Bronchial epithelial cell (primary cell): ENCODE data around the gene FOXB1. TPM values are rescaled to one million over a fixed set of nuclear protein-coding genes. Genes with fewer than 3 reads are reported as not detected.

Experiments
- DNase-seq: peaks from one replicate; pipeline ENCODE4 v3.0.0-alpha.2; 2010; ENCODE audit warnings: low read depth
- FAIRE-seq: peaks from 2 replicates; lab custom pipeline; 2011; peaks lifted over from hg19 to GRCh38; lab: Jason Lieb, UNC
- H3K27me3 ChIP-seq: 2 replicates; pipeline ENCODE4 v1.5.1; 2011; ENCODE audit warnings: low read length; ENCODE audit not compliant: control insufficient read depth, insufficient read depth
- H3K36me3 ChIP-seq: 2 replicates; pipeline ENCODE4 v1.5.1; 2011; ENCODE audit warnings: low read length; ENCODE audit not compliant: control insufficient read depth, insufficient read depth
- H3K4me3 ChIP-seq: 2 replicates; pipeline ENCODE4 v1.5.1; 2011; ENCODE audit warnings: mild to moderate bottlenecking, low read depth, low read length, control low read depth
- total RNA-seq: library from RNA; depleted of rRNA; stranded (reverse); fragments of >200 nt; gene quantifications from 2 replicates; pipeline ENCODE4 v1.2.1, GENCODE V29; 2014
- TF ChIP-seq, protein P1 (sequence below): IDR thresholded peaks from 2 replicates; pipeline ENCODE4 v1.5.1; 2011; ENCODE audit warnings: mild to moderate bottlenecking, moderate library complexity, low read length, control low read depth, inconsistent platforms; ENCODE audit not compliant: insufficient read depth, severe bottlenecking

FOXB1 gene
- total RNA-seq = not detected in 2 replicates

- Histone ChIP-seq H3K27me3 (peaks cover 80% of the 10 kb centered on the region), H3K36me3 (no peaks in the 10 kb centered on the region), H3K4me3 (no peak within 1 kb of the TSS)
- DNase-seq (no peak), FAIRE-seq (no peak)
- TF ChIP-seq, protein P1, sequence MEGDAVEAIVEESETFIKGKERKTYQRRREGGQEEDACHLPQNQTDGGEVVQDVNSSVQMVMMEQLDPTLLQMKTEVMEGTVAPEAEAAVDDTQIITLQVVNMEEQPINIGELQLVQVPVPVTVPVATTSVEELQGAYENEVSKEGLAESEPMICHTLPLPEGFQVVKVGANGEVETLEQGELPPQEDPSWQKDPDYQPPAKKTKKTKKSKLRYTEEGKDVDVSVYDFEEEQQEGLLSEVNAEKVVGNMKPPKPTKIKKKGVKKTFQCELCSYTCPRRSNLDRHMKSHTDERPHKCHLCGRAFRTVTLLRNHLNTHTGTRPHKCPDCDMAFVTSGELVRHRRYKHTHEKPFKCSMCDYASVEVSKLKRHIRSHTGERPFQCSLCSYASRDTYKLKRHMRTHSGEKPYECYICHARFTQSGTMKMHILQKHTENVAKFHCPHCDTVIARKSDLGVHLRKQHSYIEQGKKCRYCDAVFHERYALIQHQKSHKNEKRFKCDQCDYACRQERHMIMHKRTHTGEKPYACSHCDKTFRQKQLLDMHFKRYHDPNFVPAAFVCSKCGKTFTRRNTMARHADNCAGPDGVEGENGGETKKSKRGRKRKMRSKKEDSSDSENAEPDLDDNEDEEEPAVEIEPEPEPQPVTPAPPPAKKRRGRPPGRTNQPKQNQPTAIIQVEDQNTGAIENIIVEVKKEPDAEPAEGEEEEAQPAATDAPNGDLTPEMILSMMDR = no peak
These were observed at the start of gene FOXB1 for GRCh38 chr15:60004009-60004845. Gene FOXB1 (plus strand): TSS chr15:60004311. CDS start chr15:60004964, 653 bp downstream.

DNA sequence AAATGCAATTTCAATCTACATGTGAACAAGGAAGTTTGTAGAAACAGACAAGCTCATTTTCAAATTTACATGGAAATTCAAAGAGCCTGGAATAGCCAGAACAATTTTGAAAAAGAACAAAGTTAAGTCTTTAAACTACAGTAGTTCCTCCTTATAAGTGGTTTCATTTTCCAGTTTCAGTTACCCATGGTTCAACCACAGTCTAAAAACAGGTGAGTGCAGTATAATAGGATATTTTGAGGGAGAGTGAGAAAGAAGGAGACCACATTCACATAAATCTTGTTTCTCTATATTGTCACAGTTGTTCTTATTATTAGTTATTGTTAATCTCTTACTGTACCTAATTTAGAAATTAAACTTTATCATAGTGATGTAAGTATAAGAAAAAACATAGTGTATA lies 45.8 kb upstream of the FOXB1 start:
- no peak overlapping the region for H3K4me3 ChIP-seq
- peaks cover 3% of the 10 kb centered on the region for H3K27me3 ChIP-seq
- FAIRE-seq (no peak), DNase-seq (no peak)
- TF ChIP-seq, protein P1 = no peak
- no peaks in the 10 kb centered on the region for H3K36me3 ChIP-seq

DNA sequence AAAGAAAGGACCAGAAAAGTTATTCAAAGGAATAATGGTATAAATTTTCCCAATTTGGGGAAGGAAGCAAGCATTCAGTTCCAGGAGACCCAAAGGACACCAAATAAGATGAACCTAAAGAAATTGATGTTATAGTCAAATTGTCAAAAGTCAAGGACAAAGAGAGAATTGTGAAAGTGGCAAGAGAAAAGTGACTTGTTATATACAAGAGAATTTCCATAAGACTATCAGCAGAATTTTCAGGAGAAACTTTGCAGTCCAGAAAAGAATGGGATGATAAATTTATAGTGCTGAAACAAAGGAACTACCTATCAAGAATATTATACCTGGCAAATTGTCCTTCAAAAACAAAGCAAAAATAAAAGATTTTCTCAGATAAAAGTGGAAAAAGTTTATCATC lies 43.8 kb upstream of the FOXB1 start:
- no peak overlapping the region for H3K4me3 ChIP-seq
- FAIRE-seq (no peak), DNase-seq (no peak)
- no peaks in the 10 kb centered on the region for H3K36me3 ChIP-seq
- no peaks in the 10 kb centered on the region for H3K27me3 ChIP-seq
- TF ChIP-seq, protein P1 = no peak

GRCh38 chr15:59963322-59963721 lies 40.8 kb upstream of the FOXB1 start:
- DNase-seq = no peak
- peaks cover 3% of the 10 kb centered on the region for H3K27me3 ChIP-seq
- FAIRE-seq = no peak
- TF ChIP-seq, protein P1 = no peak
- no peak overlapping the region for H3K4me3 ChIP-seq
- H3K36me3 ChIP-seq = no peaks in the 10 kb centered on the region

DNA sequence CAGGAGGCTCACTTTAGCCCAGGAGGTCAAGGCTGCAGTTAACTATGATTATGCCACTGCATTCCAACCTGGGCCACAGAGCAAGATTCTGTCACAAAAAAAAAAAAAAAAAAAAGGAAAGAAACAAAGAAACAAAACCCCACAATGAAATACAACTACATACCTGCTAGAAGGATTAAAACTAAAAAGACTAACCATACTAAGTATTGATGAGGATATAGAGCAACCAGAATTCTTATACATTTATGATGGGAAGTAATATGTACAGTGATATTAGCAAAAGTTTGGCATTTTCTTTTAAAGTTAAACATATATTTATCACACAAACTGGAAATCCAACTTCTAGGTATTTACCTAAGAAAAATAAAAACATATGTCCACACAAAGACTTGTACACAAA lies 40.2 kb upstream of the FOXB1 start:
- Histone ChIP-seq H3K36me3 (no peaks in the 10 kb centered on the region), H3K4me3 (no peak overlapping the region), H3K27me3 (peaks cover 3% of the 10 kb centered on the region)
- TF ChIP-seq, protein P1 = no peak
- DNase-seq (no peak), FAIRE-seq (no peak)

DNA sequence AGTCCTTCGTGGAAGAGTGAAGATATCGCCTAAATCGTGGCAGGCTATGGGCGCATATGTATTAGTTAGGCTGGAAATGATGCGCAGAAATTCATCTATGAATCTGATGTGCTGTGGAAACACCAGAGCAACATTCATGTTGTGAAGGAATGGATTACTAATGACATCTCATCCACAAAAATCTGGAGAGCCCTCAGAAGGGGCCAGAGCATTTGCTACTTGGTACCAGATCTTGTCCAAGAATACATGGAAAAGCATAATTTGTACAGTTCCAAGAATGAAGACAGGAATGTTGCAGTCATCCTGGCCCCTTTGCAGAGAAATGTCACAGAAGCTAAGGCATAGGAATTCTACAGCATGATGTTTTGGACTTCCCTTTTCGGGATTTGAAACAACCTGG lies 38.4 kb upstream of the FOXB1 start:
- FAIRE-seq (no peak), DNase-seq (no peak)
- Histone ChIP-seq H3K36me3 (no peaks in the 10 kb centered on the region), H3K4me3 (no peak overlapping the region), H3K27me3 (peaks cover 3% of the 10 kb centered on the region)
- TF ChIP-seq, protein P1 = no peak
